HTERT RPE-1 (cell line): ENCODE results near the gene HS3ST3A1.

Source experiments
- in situ Hi-C: fragments of 300-500 bp; cut with MboI; formaldehyde crosslinking; loops from 4 replicates; pipeline ENCODE4 v1.14.3; 2020; ENCODE audit warnings: low sequenced_read_pairs

HS3ST3A1 gene

GRCh38 chr17:13601776-13602551, at the start of gene HS3ST3A1:
TSS of gene HS3ST3A1 (minus strand) at chr17:13601929. CDS start at chr17:13601129, 800 bp downstream.
- in situ Hi-C loops = no loop called here

- in situ Hi-C loops = no loop called here
These were observed 48.5 kb upstream of the HS3ST3A1 start for GRCh38 chr17:13650096-13650675.

GRCh38 chr17:13647543-13648021, 45.9 kb upstream of the HS3ST3A1 start:
- in situ Hi-C loops = no loop called here

- in situ Hi-C loops = no loop called here
These were observed 45.3 kb upstream of the HS3ST3A1 start for GRCh38 chr17:13646969-13647542.

GRCh38 chr17:13646411-13646810, 44.7 kb upstream of the HS3ST3A1 start:
- in situ Hi-C loops = no loop called here

- in situ Hi-C loops = no loop called here
These were observed 41.5 kb upstream of the HS3ST3A1 start for GRCh38 chr17:13643180-13643579.

- in situ Hi-C loops = no loop called here
These were observed 40.5 kb upstream of the HS3ST3A1 start for GRCh38 chr17:13642188-13642587.

- in situ Hi-C loops = no loop called here
These were observed 38.8 kb upstream of the HS3ST3A1 start for GRCh38 chr17:13640551-13640950.

- in situ Hi-C loops = no loop called here
These were observed 37.2 kb upstream of the HS3ST3A1 start for GRCh38 chr17:13638855-13639458.

GRCh38 chr17:13636951-13637350, 35.2 kb upstream of the HS3ST3A1 start:
- in situ Hi-C loops = no loop called here

- in situ Hi-C loops = no loop called here
These were observed 34.2 kb upstream of the HS3ST3A1 start for GRCh38 chr17:13635951-13636350.

- in situ Hi-C loops = no loop called here
These were observed 32.3 kb upstream of the HS3ST3A1 start for GRCh38 chr17:13634021-13634420.

- in situ Hi-C loops = no loop called here
These were observed 29.8 kb upstream of the HS3ST3A1 start for GRCh38 chr17:13631529-13631928.

GRCh38 chr17:13626703-13627102, 25.0 kb upstream of the HS3ST3A1 start:
- in situ Hi-C loops = no loop called here

- in situ Hi-C loops = no loop called here
These were observed 17.7 kb upstream of the HS3ST3A1 start for GRCh38 chr17:13619462-13619861.

GRCh38 chr17:13616031-13616430, 14.3 kb upstream of the HS3ST3A1 start:
- in situ Hi-C loops = no loop called here

- in situ Hi-C loops = no loop called here
These were observed 8.2 kb upstream of the HS3ST3A1 start for GRCh38 chr17:13609941-13610340.

GRCh38 chr17:13601322-13601775, 380 bp downstream of the HS3ST3A1 start:
- in situ Hi-C loops = no loop called here

GRCh38 chr17:13600475-13601321, 1.0 kb downstream of the HS3ST3A1 start:
- in situ Hi-C loops = no loop called here

GRCh38 chr17:13599864-13600263, 1.9 kb downstream of the HS3ST3A1 start:
- in situ Hi-C loops = no loop called here

- in situ Hi-C loops = no loop called here
These were observed 2.6 kb downstream of the HS3ST3A1 start for GRCh38 chr17:13599168-13599577.
